ENCODE data around the gene CEACAM19. TPM values are rescaled to one million over a fixed set of nuclear protein-coding genes. Genes with fewer than 3 reads are reported as not detected.

CEACAM19 gene
- total RNA-seq, 1 experiment from 2014 or later: 13.2 TPM

GRCh38 chr19:44646049-44646416, 25.2 kb upstream of the CEACAM19 start:
- peaks cover 39% of the 10 kb centered on the region for H3K36me3 Mint-ChIP-seq (ENCODE audit: insufficient read depth, unreplicated experiment)
- H3K27me3 Mint-ChIP-seq (ENCODE audit: insufficient read depth, unreplicated experiment): no peaks in the 10 kb centered on the region
- no peaks in the 10 kb centered on the region for H3K9me3 Mint-ChIP-seq (ENCODE audit: unreplicated experiment)
- H3K4me1 Mint-ChIP-seq (ENCODE audit: insufficient read depth, unreplicated experiment): peaks cover 15% of the 10 kb centered on the region
- H3K27ac Mint-ChIP-seq (ENCODE audit: low read depth, unreplicated experiment): peak overlapping the region; percentile 16
- intact Hi-C loops (cut with micrococcal nuclease): no loop called here
- DNase-seq (ENCODE audit: unreplicated experiment): no peak
- ChIA-PET CTCF (interaction anchor here (0.7 to 1.7 kb wide), 3 partner anchors 8 to 109 kb away, joined by 3 to 4 read pairs (median 3); no protein-coding TSS in a partner anchor), POLR2A (interaction anchor here (1.2 to 2.6 kb wide), 2 partner anchors 10 to 75 kb away, joined by 4 to 10 read pairs; no protein-coding TSS in a partner anchor)
- no peak for TF ChIP-seq CTCF (IDR thresholded peaks at IDR 0.05; ENCODE audit: unreplicated experiment)
- H3K4me3 Mint-ChIP-seq (ENCODE audit: unreplicated experiment): no peak overlapping the region
- no TSS peak for BruUV-seq (replicated peaks)

DNA sequence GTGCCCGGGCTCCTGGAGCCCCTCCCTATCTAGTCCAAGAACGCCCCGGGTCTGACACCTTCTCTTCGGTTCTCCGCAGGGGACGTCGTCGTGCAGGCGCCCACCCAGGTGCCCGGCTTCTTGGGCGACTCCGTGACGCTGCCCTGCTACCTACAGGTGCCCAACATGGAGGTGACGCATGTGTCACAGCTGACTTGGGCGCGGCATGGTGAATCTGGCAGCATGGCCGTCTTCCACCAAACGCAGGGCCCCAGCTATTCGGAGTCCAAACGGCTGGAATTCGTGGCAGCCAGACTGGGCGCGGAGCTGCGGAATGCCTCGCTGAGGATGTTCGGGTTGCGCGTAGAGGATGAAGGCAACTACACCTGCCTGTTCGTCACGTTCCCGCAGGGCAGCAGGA, 24.1 kb upstream of the CEACAM19 start:
- Mint-ChIP-seq H3K36me3 (ENCODE audit: insufficient read depth, unreplicated experiment) (peaks cover 51% of the 10 kb centered on the region), H3K4me3 (ENCODE audit: unreplicated experiment) (no peak overlapping the region), H3K9me3 (ENCODE audit: unreplicated experiment) (no peaks in the 10 kb centered on the region), H3K4me1 (ENCODE audit: insufficient read depth, unreplicated experiment) (peaks cover 10% of the 10 kb centered on the region), H3K27me3 (ENCODE audit: insufficient read depth, unreplicated experiment) (no peaks in the 10 kb centered on the region), H3K27ac (ENCODE audit: low read depth, unreplicated experiment) (peak overlapping the region; percentile 64)
- no TSS peak for BruUV-seq (replicated peaks)
- no peak for DNase-seq (ENCODE audit: unreplicated experiment)
- POLR2A ChIA-PET: no interaction called here
- TF ChIP-seq CTCF (IDR thresholded peaks at IDR 0.05; ENCODE audit: unreplicated experiment): no peak
- intact Hi-C loops (cut with micrococcal nuclease): no loop called here
- CTCF ChIA-PET: interaction anchor here (0.6 to 2.5 kb wide), 3 partner anchors 10 to 76 kb away, joined by 4 to 23 read pairs (median 12); no protein-coding TSS in a partner anchor

DNA sequence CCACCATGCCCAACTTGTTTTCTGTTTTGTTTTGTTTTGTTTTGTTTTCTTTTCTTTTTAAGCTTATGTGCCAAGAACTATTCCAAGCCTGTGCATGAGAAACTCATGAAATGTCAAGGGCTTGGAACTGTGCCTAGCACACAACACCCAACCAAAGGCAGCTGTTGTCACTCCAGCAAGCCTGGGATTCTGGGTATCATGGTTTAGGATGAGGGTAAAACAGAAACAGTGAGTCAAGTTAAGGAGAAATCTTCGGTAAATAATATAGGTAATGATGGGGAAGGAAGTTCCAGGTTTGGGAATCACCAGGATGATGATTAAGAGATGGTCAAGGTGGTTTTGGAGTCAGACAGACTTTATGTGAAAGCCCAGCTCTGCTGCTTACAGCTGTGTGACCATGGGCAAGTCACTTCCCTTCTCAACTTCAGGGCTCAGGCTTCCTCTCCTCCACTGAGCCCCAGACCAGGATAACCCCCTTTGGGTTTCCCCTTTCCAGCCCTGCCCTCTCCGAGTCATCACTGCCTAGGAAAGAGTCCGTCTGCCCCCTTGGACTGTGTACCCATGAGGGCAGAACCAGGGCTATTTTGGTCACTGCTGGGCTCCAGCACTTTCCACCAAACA, 22.5 kb upstream of the CEACAM19 start:
- H3K4me1 Mint-ChIP-seq (ENCODE audit: insufficient read depth, unreplicated experiment): peaks cover 16% of the 10 kb centered on the region
- intact Hi-C loops (cut with micrococcal nuclease): no loop called here
- BruUV-seq (replicated peaks): no TSS peak
- H3K27ac Mint-ChIP-seq (ENCODE audit: low read depth, unreplicated experiment): no peak overlapping the region
- POLR2A ChIA-PET: interaction anchor here (1.0 to 1.3 kb wide), 3 partner anchors 50 to 197 kb away, joined by 3 read pairs; partner anchors contain the start of gene NECTIN2
- peak; percentile 56 for DNase-seq (ENCODE audit: unreplicated experiment)
- CTCF ChIA-PET: interaction anchor here (0.6 to 2.5 kb wide), 8 partner anchors 8 to 123 kb away, joined by 3 to 23 read pairs (median 4); no protein-coding TSS in a partner anchor
- no peak for TF ChIP-seq CTCF (IDR thresholded peaks at IDR 0.05; ENCODE audit: unreplicated experiment)
- H3K9me3 Mint-ChIP-seq (ENCODE audit: unreplicated experiment): no peaks in the 10 kb centered on the region
- no peak overlapping the region for H3K4me3 Mint-ChIP-seq (ENCODE audit: unreplicated experiment)
- H3K27me3 Mint-ChIP-seq (ENCODE audit: insufficient read depth, unreplicated experiment): no peaks in the 10 kb centered on the region
- H3K36me3 Mint-ChIP-seq (ENCODE audit: insufficient read depth, unreplicated experiment): peaks cover 67% of the 10 kb centered on the region

- no TSS peak for BruUV-seq (replicated peaks)
- intact Hi-C loops (cut with micrococcal nuclease): no loop called here
Measured at GRCh38 chr19:44649578-44650145, 21.6 kb upstream of the CEACAM19 start.

More at GRCh38 chr19:44649578-44650145, 21.6 kb upstream of the CEACAM19 start:
- H3K27ac Mint-ChIP-seq (ENCODE audit: low read depth, unreplicated experiment): no peak overlapping the region
- no peaks in the 10 kb centered on the region for H3K9me3 Mint-ChIP-seq (ENCODE audit: unreplicated experiment)
- peaks cover 22% of the 10 kb centered on the region for H3K4me1 Mint-ChIP-seq (ENCODE audit: insufficient read depth, unreplicated experiment)
- ChIA-PET POLR2A (no interaction called here), CTCF (interaction anchor here (0.6 to 2.5 kb wide), 6 partner anchors 7 to 476 kb away, joined by 3 to 23 read pairs (median 3); no protein-coding TSS in a partner anchor)
- no peak for TF ChIP-seq CTCF (IDR thresholded peaks at IDR 0.05; ENCODE audit: unreplicated experiment)
- H3K36me3 Mint-ChIP-seq (ENCODE audit: insufficient read depth, unreplicated experiment): peaks cover 74% of the 10 kb centered on the region
- no peaks in the 10 kb centered on the region for H3K27me3 Mint-ChIP-seq (ENCODE audit: insufficient read depth, unreplicated experiment)
- no peak overlapping the region for H3K4me3 Mint-ChIP-seq (ENCODE audit: unreplicated experiment)
- no peak for DNase-seq (ENCODE audit: unreplicated experiment)

Measured in MCF 10A (cell line).